ENCODE measurements around the gene NUP188. TPM values are rescaled to one million over a fixed set of nuclear protein-coding genes. Genes with fewer than 3 reads are reported as not detected.
A peak's percentile ranks its signal among the peaks of the same experiment; 100 is the strongest.

Gene NUP188
- total RNA-seq, 4 donors from 2014 or later: 18.0 to 79.3 (median 38.4) TPM

DNA sequence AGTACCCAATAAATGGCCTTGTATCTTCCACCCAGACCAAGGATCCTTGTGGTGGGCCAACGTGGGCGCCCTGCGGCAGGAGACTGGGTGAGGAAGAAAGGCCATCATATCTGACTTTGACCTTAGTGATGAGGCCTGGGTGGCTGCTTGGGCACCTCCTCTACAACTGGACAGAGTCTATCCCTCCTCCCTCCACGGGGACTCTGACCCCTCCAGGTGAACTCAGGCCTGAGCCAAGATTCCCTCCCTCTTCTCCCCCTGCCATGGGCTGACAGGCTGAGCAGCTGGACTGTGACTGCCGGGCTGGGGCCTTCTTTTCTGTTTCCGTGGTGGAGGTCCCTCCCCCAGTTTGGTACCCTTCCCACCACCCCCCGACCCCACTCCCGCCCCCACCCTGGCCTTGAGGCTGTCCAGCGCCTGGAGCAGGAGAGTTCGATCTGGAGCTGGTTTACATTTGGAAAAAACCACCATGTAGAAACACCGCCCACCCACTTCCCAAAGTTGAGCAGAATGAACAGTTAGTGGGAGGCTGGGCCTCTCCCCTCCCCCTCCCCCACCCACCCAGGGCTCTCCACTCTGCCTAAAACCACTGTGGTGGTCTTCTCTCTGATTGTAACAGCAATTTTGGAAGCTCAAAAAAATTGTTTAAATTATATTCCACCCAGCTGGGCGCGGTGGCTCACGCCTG, 28.0 kb upstream of the NUP188 start:
- Histone ChIP-seq H3K27me3 (no peaks in the 10 kb centered on the region), H3K4me3 (no peak overlapping the region), H3K4me1 (peaks cover 13 to 51% (median 34%) of the 10 kb centered on the region in 4 donors), H3K27ac (peak overlapping the region; percentile 81 to 85 (median 82)), H3K9me3 (no peaks in the 10 kb centered on the region), H3K36me3 (no peaks in the 10 kb centered on the region)
- no peak for DNase-seq
- 67 to 75% methylated on average over 3 to 11 of the region's 14 CpGs for WGBS, 2 donors (ENCODE audit: low coverage in 1 of 2)
- TF ChIP-seq EP300 (IDR thresholded peaks at IDR 0.05; ENCODE audit: low read depth) (no peak), POLR2A (IDR thresholded peaks at IDR 0.05) (no peak), POLR2AphosphoS5 (IDR thresholded peaks at IDR 0.05) (no peak)
- TF ChIP-seq, protein P1, sequence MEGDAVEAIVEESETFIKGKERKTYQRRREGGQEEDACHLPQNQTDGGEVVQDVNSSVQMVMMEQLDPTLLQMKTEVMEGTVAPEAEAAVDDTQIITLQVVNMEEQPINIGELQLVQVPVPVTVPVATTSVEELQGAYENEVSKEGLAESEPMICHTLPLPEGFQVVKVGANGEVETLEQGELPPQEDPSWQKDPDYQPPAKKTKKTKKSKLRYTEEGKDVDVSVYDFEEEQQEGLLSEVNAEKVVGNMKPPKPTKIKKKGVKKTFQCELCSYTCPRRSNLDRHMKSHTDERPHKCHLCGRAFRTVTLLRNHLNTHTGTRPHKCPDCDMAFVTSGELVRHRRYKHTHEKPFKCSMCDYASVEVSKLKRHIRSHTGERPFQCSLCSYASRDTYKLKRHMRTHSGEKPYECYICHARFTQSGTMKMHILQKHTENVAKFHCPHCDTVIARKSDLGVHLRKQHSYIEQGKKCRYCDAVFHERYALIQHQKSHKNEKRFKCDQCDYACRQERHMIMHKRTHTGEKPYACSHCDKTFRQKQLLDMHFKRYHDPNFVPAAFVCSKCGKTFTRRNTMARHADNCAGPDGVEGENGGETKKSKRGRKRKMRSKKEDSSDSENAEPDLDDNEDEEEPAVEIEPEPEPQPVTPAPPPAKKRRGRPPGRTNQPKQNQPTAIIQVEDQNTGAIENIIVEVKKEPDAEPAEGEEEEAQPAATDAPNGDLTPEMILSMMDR (IDR thresholded peaks at IDR 0.05): no peak
- intact Hi-C loops (cut with DNase I; ENCODE audit: low total_unique reads) (no loop called here), in situ Hi-C loops (cut with MboI; ENCODE audit: low pct_ligation_motif_present in 1 of 4, low pct_unique_long_range_greater_than_20kb in 1 of 4, low sequenced_read_pairs in 3 of 4) (loop anchor here in 3 of 4 donors (5.0 to 10.0 kb wide), 2 partner anchors 55 to 57 kb away; no protein-coding TSS in a partner anchor)

DNA sequence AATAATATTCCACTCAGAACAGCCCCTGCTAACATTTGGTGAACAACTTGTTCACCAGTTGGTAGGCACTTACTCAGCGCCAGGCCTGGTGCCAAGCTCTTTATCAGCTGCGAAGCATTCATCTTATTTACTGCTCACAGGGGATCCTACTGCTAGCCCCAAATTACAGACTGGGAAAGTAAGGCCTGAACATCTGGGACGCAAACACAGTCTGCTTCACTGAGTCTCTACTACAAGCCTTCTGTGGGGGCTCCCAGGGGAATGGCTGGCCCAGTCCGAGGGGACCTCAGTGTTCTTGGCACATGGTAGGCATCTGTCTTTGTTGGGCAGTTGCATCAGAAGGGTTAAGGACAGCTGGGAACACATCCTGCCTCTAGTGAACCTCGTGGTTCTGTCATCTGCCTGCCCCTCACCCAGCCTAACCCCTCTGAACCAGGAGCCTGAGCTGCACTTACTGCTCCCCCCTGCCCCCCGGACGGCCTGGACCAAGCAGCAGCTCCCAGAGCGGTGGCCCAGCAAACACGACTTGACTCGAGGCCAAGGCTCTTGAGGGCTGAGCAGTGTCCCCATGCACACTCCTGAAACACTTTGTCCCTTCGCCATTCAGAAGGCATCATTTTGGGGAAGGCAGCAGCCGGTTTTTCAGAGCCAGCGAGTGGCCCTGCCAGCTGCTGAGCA, 27.0 kb upstream of the NUP188 start, which contains the start of gene PHYHD1:
PHYHD1 (plus strand) TSS at position 602 of the 678 bp plus-strand sequence. CDS start 1,342 bp downstream, outside the sequence.
- 57 to 62% methylated on average over 3 to 13 of the region's 13 CpGs for WGBS, 2 donors (ENCODE audit: low coverage in 1 of 2)
- TF ChIP-seq EP300 (IDR thresholded peaks at IDR 0.05; ENCODE audit: low read depth) (no peak), POLR2AphosphoS5 (IDR thresholded peaks at IDR 0.05) (peak in 2 of 3 donors; percentile 18 to 56)

DNA sequence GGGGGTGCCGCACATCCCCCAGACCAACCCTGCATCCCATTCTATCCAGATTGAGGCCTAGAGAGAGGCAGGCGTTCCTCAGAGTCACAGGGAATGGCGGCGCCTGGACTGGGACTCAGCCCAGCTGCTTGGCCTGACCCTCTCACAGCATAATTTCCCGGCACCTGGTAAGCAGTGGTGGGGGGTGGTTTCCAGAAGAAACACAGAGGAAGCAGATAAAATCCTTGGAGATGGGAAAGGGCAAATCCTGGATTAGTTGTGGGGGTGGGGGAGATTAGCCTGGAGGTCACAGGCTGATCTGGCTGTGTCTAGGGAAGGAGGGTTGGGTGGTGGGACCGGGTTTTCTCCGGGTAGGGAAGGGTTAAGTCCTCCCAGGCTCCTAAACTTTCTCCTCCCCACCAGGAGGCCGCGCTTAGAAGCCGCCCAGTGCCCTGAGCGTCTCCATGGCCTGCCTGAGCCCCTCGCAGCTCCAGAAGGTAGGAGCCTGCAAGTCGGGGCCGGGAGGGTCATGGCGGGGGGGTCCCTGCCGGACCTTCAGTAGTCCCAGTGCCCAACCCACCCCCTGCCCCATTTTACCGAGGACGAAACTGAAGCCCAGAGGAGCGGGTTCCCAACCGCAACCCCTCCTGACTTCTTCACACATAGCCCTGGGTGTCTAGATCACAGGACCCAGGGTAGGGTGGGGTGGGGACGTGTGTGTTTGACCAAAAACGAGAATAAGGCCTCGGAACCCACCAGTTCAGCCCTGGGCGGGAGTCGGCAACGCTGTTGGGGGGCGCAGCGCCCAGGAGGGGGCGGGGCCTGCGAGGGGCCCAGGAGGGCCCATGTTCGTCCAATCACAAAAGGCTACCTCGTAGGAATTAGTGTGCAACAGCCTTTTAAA, 25.4 kb upstream of the NUP188 start:
- no peaks in the 10 kb centered on the region for H3K9me3 ChIP-seq
- in situ Hi-C loops (cut with MboI; ENCODE audit: low pct_ligation_motif_present in 1 of 4, low pct_unique_long_range_greater_than_20kb in 1 of 4, low sequenced_read_pairs in 3 of 4): loop anchor here in 3 of 4 donors (5.0 to 10.0 kb wide), 2 partner anchors 57 to 60 kb away; no protein-coding TSS in a partner anchor
- peak overlapping the region; percentile 11 to 60 (median 38) for H3K4me3 ChIP-seq
- H3K36me3 ChIP-seq: no peaks in the 10 kb centered on the region
- TF ChIP-seq POLR2AphosphoS5 (IDR thresholded peaks at IDR 0.05): peak in 1 of 3 donors; percentile 5
- TF ChIP-seq POLR2A (IDR thresholded peaks at IDR 0.05): no peak
- no peaks in the 10 kb centered on the region for H3K27me3 ChIP-seq
- WGBS, 2 donors (ENCODE audit: low coverage in 1 of 2): 35% methylated on average over 27 of the region's 32 CpGs; no CpG with 5 or more reads in 1 of the 2 donors
- intact Hi-C loops (cut with DNase I; ENCODE audit: low total_unique reads): no loop called here
- peak overlapping the region; percentile 81 to 85 (median 82) for H3K27ac ChIP-seq
- DNase-seq: peak; percentile 25
- H3K4me1 ChIP-seq: peaks cover 1 to 37% (median 20%) of the 10 kb centered on the region in 4 donors

More for the DNA sequence above, 27.0 kb upstream of the NUP188 start, which contains the start of gene PHYHD1:
- peaks cover 13 to 51% (median 34%) of the 10 kb centered on the region in 4 donors for H3K4me1 ChIP-seq
- no peaks in the 10 kb centered on the region for H3K36me3 ChIP-seq
- no peak for DNase-seq
- peak within 1 kb of the TSS; percentile 81 to 85 (median 82) for H3K27ac ChIP-seq
- H3K27me3 ChIP-seq: no peaks in the 10 kb centered on the region
- in situ Hi-C loops (cut with MboI; ENCODE audit: low pct_ligation_motif_present in 1 of 4, low pct_unique_long_range_greater_than_20kb in 1 of 4, low sequenced_read_pairs in 3 of 4): loop anchor here in 3 of 4 donors (5.0 to 10.0 kb wide), 2 partner anchors 56 to 58 kb away; no protein-coding TSS in a partner anchor
- H3K9me3 ChIP-seq: no peaks in the 10 kb centered on the region
- H3K4me3 ChIP-seq: peak within 1 kb of the TSS in 3 of 4 donors; percentile 32 to 60 (median 44)
- intact Hi-C loops (cut with DNase I; ENCODE audit: low total_unique reads): no loop called here

DNA sequence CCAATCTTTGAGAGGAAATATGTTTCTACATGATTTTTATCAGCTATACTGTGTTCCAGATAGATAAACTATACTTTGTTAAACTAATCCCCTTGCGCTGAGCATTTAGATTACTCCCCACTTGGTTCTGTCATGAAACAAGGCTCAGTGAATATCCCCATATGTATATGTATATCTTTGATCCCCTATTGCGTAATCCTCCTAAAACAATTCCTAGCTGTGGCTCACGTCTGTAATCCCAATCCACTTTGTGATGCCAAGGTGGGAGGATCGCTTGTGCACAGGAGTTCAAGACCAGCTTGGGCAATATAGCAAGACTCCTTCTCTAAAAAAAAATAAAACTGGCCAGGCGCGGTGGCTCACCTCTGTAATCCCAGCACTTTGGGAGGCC, 24.0 kb upstream of the NUP188 start:
- no peaks in the 10 kb centered on the region for H3K27me3 ChIP-seq
- in situ Hi-C loops (cut with MboI; ENCODE audit: low pct_ligation_motif_present in 1 of 4, low pct_unique_long_range_greater_than_20kb in 1 of 4, low sequenced_read_pairs in 3 of 4) (loop anchor here in 3 of 4 donors (5.0 to 10.0 kb wide), 2 partner anchors 59 to 61 kb away; no protein-coding TSS in a partner anchor), intact Hi-C loops (cut with DNase I; ENCODE audit: low total_unique reads) (no loop called here)
- no peaks in the 10 kb centered on the region for H3K9me3 ChIP-seq
- DNase-seq: no peak
- 89 to 90% methylated on average over 6 of the region's 6 CpGs for WGBS, 2 donors (ENCODE audit: low coverage in 1 of 2)
- H3K36me3 ChIP-seq: no peaks in the 10 kb centered on the region
- no peak overlapping the region for H3K4me3 ChIP-seq
- H3K4me1 ChIP-seq: peaks cover 0 to 38% (median 17%) of the 10 kb centered on the region in 4 donors
- no peak overlapping the region for H3K27ac ChIP-seq
- no peak for TF ChIP-seq POLR2A (IDR thresholded peaks at IDR 0.05)
- TF ChIP-seq EP300 (IDR thresholded peaks at IDR 0.05; ENCODE audit: low read depth): no peak
- no peak for TF ChIP-seq POLR2AphosphoS5 (IDR thresholded peaks at IDR 0.05)
- TF ChIP-seq, protein P1 (IDR thresholded peaks at IDR 0.05): no peak

Data from transverse colon (tissue), 4 donors.